GM21360 (cell line): Measurements from ENCODE around the gene ANKRD44.
A peak's percentile ranks its signal among the peaks of the same experiment; 100 is the strongest.
"Not testable (repeated sequence)": the region's sequence is repeated elsewhere in the genome, so short reads cannot be mapped to it uniquely, and the experiment has no call there.

Experiments used
- ATAC-seq: cut with Tn5 transposase; IDR thresholded peaks from one replicate; pipeline ENCODE4 v1.9.1; 2021; ENCODE audit warnings: mild to moderate bottlenecking, moderate library complexity; ENCODE audit not compliant: unreplicated experiment

The ANKRD44 gene

GRCh38 chr2:197057959-197058358, 252.6 kb downstream of the ANKRD44 start:
- ATAC-seq = no peak

- no peak for ATAC-seq
Measured at GRCh38 chr2:197055045-197055444, 255.5 kb downstream of the ANKRD44 start.

GRCh38 chr2:197054437-197054836, 256.1 kb downstream of the ANKRD44 start:
- no peak for ATAC-seq

GRCh38 chr2:197052356-197052755, 258.2 kb downstream of the ANKRD44 start:
- no peak for ATAC-seq

- ATAC-seq = no peak
Measured at GRCh38 chr2:197045115-197045514, 265.5 kb downstream of the ANKRD44 start.

- ATAC-seq = no peak
Measured at GRCh38 chr2:197042739-197043196, 267.8 kb downstream of the ANKRD44 start.

GRCh38 chr2:197037863-197038398, 272.6 kb downstream of the ANKRD44 start:
- no peak for ATAC-seq

GRCh38 chr2:197035002-197035401, 275.6 kb downstream of the ANKRD44 start:
- no peak for ATAC-seq

GRCh38 chr2:197034292-197034691, 276.3 kb downstream of the ANKRD44 start:
- ATAC-seq = no peak

- no peak for ATAC-seq
Measured at GRCh38 chr2:197033222-197033621, 277.4 kb downstream of the ANKRD44 start.

- no peak for ATAC-seq
Measured at GRCh38 chr2:197031803-197032202, 278.8 kb downstream of the ANKRD44 start.

GRCh38 chr2:197030090-197030489, 280.5 kb downstream of the ANKRD44 start:
- ATAC-seq = no peak

- no peak for ATAC-seq
Measured at GRCh38 chr2:197028633-197029032, 281.9 kb downstream of the ANKRD44 start.

- ATAC-seq = no peak
Measured at GRCh38 chr2:197028230-197028629, 282.4 kb downstream of the ANKRD44 start.

GRCh38 chr2:197024206-197024605, 286.4 kb downstream of the ANKRD44 start:
- no peak for ATAC-seq

GRCh38 chr2:197020921-197021320, 289.7 kb downstream of the ANKRD44 start:
- ATAC-seq = not testable (repeated sequence)

GRCh38 chr2:197013098-197013497, 297.5 kb downstream of the ANKRD44 start:
- no peak for ATAC-seq

GRCh38 chr2:197011801-197012641, 298.6 kb downstream of the ANKRD44 start:
- peak; percentile 70 for ATAC-seq

GRCh38 chr2:197011021-197011417, 299.6 kb downstream of the ANKRD44 start:
- ATAC-seq = no peak

GRCh38 chr2:197010200-197011020, 300.2 kb downstream of the ANKRD44 start:
- ATAC-seq = no peak

- not testable (repeated sequence) for ATAC-seq
Measured at GRCh38 chr2:197008741-197009341, 301.7 kb downstream of the ANKRD44 start.
